HepG2 (cell line): ENCODE data around the gene INSIG2.

ENCODE experiments used
- MAFK ChIP-seq, 2 experiments: IDR thresholded peaks in 1 of 2; conservative IDR thresholded peaks in 1 of 2; 2 replicates each; pipeline ENCODE4 v1.6.1; 2011; ENCODE audit warnings: improper control_type of control experiment in 2 of 2, low read length in 2 of 2
- TAF1 ChIP-seq: sonication (generic); formaldehyde crosslinking; IDR thresholded peaks from 2 replicates; pipeline ENCODE4 v1.4.0; 2020; ENCODE audit warnings: missing genetic modification reagents
- ZFP36 ChIP-seq: fragments of 150-350 bp; IDR thresholded peaks from 2 replicates; pipeline ENCODE4 v1.6.1; 2018; ENCODE audit warnings: borderline replicate concordance, low read length, low read depth; ENCODE audit not compliant: partially characterized antibody
- TF ChIP-seq, protein P1 (sequence below): sonication (generic); formaldehyde crosslinking; IDR thresholded peaks from 2 replicates; pipeline ENCODE4 v1.5.0; 2020; ENCODE audit warnings: mild to moderate bottlenecking, missing genetic modification reagents, moderate library complexity

DNA sequence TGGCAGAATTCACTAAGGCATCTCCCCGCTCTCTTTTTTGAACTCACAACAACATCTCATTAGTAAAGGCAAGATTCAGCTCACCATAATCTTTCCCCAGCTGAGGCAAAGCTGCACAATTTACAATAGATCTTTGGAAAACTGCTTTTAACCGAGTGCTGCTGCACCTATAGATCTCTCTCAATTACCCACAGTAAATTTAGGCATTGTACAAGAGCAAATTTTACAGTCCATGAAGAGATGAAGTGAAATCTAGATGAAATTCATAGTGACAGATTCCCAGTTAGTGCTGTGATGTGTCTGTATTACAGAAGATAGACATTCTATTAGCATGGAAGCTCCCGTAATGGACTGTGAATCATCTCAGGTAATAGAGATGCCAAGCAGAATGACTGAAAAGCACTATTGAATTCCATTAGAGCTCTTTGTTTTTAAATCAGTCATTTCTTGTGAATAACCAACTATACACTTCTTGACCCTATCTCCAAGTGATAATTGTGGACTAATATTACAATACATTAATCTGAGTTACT, 36.4 kb upstream of the INSIG2 start:
- TF ChIP-seq MAFK (conservative IDR thresholded peaks at IDR 0.05 in 1 of 2, IDR thresholded peaks at IDR 0.05 in 1 of 2; ENCODE audit: low read length in 2 of 2) (no peak), ZFP36 (no peak), TAF1 (CRISPR knock-in tag) (no peak)
- TF ChIP-seq, protein P1, sequence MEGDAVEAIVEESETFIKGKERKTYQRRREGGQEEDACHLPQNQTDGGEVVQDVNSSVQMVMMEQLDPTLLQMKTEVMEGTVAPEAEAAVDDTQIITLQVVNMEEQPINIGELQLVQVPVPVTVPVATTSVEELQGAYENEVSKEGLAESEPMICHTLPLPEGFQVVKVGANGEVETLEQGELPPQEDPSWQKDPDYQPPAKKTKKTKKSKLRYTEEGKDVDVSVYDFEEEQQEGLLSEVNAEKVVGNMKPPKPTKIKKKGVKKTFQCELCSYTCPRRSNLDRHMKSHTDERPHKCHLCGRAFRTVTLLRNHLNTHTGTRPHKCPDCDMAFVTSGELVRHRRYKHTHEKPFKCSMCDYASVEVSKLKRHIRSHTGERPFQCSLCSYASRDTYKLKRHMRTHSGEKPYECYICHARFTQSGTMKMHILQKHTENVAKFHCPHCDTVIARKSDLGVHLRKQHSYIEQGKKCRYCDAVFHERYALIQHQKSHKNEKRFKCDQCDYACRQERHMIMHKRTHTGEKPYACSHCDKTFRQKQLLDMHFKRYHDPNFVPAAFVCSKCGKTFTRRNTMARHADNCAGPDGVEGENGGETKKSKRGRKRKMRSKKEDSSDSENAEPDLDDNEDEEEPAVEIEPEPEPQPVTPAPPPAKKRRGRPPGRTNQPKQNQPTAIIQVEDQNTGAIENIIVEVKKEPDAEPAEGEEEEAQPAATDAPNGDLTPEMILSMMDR (CRISPR knock-in tag) = no peak
